ENCODE data around the gene KIAA0825.

KIAA0825 gene

DNA sequence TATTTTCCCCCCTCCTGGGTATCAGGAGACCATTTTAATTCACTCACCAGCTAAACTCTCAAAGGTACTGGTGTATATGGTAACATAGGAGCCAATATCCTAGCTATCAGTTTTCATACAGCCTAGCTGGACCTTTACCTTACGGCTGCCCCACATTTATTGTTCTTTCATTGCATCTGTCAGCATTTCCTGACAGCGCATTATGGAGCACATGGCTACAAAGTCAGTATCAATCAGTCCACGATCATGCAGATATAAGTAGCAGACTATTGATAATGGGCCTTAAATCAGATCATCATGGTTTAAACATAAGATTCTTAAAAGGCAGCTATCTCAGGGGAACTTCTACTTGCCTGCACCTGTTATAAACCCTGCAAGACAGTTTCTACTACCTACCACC, 304.7 kb downstream of the KIAA0825 start:
- in situ Hi-C loops (cut with MboI; ENCODE audit: low sequenced_read_pairs) = no loop called here

DNA sequence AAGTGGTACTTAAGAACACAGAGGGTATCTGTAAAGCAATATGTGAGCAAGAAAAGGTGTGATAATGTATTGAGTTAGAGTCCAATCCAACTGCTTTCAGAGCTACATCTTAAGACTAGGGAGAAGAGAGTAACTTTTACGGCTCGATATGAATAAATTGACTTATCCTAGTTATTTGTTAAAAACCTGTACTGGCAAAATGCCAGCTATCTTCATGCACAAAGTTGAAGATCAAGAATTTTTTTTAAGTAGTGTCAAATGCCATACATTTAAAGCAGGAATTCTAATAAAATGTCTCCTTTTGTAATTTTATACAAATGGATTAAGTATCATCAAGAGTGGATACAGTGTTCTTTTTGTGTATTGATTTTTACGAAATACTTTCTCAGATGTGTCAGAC, 305.2 kb downstream of the KIAA0825 start:
- in situ Hi-C loops (cut with MboI; ENCODE audit: low sequenced_read_pairs) = no loop called here

DNA sequence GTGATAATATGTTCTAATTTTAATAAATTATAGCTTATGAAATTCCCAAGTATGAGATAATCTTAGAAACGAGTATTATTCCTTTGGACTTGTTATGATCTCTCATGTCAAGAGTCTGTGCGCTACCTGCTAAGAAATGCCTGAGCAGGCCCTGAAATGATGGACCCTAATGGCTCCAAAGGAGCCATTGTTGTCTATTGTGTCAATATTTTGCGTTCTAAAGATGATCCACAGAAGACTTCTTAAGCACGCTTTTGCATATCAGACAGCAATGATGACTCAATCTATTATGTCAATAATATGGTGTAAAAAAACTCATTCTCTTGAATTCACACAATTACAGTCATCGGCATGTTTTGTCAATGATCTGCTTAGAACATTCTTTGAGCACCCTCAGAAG, 306.1 kb downstream of the KIAA0825 start:
- in situ Hi-C loops (cut with MboI; ENCODE audit: low sequenced_read_pairs) = no loop called here

DNA sequence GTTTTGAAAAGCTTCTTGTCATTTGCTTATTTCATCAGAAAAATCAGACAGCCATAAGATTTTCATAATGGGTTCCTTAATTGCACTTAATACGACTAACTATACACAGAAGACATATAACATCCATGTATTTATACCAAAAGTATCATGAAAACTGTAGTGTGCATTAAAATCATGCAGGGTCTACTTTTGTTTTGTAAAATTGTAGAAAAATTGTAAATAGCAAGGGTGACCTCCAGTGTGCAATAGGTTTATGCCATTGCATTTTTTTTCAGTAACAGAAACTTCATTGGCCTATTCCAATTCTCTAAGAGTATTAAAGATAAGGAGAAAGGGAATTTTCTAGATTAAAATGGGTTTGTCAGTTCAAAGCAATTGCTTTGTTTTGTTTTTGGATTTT, 307.6 kb downstream of the KIAA0825 start:
- in situ Hi-C loops (cut with MboI; ENCODE audit: low sequenced_read_pairs) = no loop called here

DNA sequence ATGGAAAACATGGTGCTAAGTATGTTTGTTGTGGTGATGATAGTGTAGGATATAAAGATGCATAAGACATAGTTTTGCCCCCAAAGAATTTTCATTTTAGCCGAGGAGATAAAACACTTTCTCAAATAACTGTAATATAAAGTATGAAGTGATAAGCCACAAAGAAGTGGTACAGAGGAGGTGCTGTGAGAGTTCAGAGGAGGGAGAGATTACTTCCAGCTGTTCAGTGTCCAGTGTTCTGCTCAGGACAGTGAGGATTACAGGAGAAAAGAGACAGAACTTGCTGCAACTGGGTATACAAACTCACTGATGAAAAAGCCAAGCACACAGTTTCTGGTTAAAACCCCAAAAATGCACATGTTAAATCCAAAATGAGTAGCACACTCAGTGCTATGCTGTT, 309.3 kb downstream of the KIAA0825 start:
- in situ Hi-C loops (cut with MboI; ENCODE audit: low sequenced_read_pairs) = no loop called here

DNA sequence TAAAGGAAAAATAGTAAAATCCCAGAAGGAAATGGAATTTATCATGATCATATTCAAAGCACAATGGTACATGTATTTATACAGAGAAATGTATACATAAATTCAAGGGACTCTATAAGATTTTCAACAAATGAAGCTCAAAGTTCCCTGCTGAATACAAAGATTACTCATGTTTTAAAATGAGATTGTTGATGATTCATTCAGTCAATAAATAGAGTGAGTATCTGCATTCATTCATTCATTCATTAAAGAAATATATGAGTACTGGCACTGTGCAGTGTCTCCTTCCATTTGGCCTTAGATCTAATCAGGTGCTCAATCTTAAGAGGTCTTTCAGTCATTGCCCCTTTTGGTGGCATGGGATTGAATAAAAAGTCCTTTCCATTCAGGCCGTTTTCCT, 310.0 kb downstream of the KIAA0825 start:
- in situ Hi-C loops (cut with MboI; ENCODE audit: low sequenced_read_pairs) = no loop called here

DNA sequence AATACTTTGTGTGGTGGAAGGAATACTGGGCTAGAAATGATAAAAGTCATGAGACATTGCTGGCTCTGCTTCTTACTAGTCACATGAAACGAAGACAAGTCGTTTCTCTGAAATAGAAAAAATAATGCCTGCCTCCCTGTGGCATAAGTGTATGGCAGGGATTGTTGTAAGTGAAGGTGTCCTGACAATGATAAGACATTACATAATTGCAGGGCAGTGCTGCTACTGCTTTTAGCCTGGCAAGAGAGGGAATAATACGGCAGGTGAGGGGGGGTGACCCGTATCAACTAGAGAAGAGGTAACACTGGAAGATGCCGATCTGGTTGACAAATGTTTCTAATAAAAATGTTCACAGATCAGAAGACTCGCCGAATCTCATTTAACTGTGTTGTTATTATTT, 314.3 kb downstream of the KIAA0825 start:
- in situ Hi-C loops (cut with MboI; ENCODE audit: low sequenced_read_pairs) = no loop called here

DNA sequence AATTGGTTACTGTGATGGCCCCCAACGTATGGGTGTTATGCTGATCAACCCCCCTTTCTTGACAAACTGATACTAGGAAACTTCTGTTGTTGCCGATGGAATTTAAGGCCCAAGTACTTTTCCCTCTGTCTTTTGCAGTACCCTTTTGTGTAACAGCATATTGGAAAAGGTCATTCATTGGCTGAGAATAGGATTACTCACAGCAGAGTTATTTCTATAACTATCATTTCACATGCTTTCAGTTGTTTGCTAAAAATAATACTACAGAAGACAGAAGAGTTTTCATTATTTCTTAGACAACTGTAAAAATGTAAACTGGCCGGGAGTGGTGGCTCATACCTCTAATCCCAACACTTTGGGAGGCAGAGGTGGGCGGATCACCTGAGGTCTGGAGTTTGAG, 329.5 kb downstream of the KIAA0825 start:
- in situ Hi-C loops (cut with MboI; ENCODE audit: low sequenced_read_pairs) = no loop called here

DNA sequence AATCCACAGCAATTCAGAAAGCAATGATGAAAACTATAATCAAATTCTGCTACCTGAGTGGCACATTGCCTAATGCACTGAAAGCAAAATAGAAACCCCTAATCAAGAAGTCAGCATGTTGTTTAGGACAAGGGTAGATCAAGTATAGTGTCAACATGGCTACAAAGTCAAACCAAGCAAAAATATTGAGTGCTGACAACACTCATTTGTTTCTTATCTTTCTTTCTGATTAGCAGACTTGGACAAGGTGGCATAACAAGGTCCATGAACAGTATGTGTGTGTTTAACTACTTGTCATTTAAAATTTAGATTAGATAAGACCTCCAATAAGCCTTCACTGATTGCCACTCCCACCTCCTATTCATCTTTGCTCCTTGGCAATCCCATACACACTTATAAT, 332.4 kb downstream of the KIAA0825 start:
- in situ Hi-C loops (cut with MboI; ENCODE audit: low sequenced_read_pairs) = no loop called here

DNA sequence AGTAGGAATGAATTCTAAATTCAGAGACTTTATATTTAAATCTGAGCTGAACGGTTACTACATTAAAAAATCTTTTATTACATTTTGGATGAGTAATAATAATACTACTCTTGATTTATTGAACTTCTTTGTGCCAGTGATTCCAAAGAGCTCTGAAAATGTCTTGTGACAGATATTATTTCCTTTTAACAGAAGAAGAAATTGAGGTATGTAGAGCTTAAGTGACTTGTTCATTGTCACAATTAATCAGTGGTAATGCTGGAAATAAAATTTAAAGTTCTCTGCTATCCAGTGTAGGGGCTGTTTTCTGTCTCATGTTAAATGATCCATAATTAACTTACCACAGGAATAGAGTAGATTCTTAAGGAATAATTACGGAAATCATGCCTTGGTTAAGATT, 335.3 kb downstream of the KIAA0825 start:
- in situ Hi-C loops (cut with MboI; ENCODE audit: low sequenced_read_pairs) = no loop called here

DNA sequence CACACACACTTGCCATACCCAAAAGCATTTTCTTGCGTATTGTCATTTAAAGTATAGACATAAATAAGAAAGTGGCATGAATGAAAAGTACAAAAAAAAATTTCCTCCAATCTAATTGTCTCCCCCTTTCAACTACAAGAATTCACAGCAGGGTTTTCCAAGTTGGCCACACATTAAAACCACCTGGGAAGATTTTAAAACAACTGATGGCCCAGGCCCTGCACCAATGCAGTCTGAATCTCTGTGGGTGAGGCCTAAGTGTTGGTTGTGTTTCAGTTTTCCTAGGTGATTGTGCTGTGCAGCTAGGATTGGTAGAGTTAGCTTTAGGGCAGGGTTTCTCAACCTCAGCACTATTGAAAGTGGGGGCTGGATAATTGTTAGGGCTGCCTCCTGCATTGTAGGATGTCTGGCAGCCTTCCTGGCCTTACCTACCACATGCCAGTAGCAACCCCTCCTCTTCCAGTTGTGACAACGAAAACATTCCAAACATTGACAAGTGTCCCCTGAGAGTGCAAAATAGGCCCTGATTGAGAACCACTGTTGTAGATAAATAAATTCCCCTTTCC, 337.1 kb downstream of the KIAA0825 start:
- in situ Hi-C loops (cut with MboI; ENCODE audit: low sequenced_read_pairs) = no loop called here

DNA sequence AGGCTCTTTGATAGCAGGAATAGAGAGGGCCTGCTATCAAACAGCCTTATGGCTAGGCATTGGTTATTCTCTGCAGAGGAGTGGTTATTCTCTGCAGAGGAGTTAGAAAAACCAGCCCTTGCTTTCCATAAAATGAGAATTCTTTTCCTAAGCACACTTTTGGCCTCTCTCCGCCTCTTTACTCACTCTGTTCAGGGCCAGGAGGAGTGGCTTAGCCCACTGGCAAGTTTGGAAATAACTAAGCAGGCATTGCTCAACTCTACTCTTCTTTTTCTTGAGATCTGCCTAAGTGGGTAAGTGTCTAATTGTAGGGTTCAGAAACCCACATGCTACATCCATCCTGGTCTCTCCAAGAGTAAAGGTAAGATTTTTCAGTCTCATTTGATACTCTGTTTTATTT, 341.7 kb downstream of the KIAA0825 start:
- in situ Hi-C loops (cut with MboI; ENCODE audit: low sequenced_read_pairs) = no loop called here

DNA sequence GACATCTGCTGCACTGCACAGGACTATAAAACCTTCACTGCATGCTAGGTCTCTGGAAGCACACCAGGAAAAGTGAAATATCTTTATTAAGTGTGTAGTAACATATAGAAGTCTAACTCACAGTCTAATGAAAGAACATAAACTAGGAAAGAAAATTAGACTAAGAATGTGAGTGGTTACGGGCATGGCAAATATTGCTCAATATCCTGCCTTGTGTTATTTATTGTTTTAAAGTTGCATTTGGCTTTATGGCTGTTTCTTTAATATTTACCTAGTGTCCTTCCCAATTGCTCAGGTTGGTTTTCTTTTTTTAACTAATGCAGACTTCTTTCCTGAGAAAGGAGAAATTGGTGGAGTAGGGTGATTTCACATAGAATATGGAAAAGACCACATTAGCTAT, 342.4 kb downstream of the KIAA0825 start:
- in situ Hi-C loops (cut with MboI; ENCODE audit: low sequenced_read_pairs) = no loop called here

DNA sequence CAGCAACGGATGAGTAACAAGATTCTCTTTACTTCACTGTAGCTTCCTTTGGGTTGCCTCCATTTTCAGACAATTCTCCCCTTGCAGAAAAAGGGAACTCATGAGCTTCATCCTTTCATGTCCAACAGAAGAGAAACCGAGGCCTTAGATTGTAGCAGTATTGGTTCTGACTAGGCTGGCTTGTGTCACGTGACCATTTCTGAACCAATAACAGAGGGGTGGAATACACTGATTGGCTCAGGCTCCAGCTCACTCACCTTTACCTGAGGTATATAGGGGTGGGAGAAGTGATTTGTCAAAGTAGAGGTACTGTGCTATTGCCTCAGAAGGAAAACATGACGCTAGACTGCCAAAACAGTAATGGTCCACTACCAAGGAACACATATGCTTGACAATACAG, 343.7 kb downstream of the KIAA0825 start:
- in situ Hi-C loops (cut with MboI; ENCODE audit: low sequenced_read_pairs) = no loop called here

DNA sequence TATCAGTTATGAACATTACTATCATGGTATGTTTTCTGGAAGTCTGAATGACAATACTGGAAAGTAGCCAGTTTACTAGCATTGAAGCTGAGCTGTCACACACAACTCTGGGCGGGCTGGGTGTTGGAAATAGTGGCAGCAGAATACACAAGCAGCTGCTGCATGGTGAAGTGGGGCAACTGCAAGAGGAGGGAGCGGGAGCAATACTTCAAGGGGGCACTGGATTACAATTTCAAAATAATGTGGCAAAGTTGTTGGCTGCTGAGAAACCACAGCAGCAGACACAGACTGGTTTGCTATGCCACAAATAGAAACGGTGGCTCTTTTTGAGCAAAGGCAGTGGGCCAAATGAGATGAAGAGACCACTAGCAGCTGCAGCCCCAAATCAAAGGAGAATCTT, 350.2 kb downstream of the KIAA0825 start:
- in situ Hi-C loops (cut with MboI; ENCODE audit: low sequenced_read_pairs) = no loop called here

DNA sequence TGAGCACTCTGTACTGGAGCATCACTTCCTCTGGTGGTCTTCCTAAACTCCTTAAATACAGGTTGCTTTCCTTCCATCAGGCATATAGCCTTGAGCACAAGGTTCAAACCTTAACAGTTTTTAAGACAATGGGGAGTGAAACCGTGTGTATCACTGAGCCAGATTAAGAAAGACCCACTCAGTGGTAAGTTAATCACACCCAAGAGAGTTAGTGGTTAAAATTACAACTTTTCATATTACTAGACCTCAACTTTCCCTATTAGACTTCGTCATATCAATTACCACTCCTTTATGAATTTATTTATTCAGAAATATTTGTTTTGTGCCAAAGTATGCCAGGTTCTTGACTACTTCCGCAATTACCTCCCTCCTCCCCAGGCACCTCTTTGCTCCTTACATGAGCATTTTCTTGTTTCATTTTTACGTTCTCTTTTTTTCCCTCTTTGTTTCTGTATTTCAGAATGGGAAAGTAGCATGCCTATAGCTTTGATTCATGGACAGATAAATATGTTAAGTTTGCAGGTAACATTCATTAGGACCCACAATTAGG, 351.0 kb downstream of the KIAA0825 start:
- in situ Hi-C loops (cut with MboI; ENCODE audit: low sequenced_read_pairs) = no loop called here

DNA sequence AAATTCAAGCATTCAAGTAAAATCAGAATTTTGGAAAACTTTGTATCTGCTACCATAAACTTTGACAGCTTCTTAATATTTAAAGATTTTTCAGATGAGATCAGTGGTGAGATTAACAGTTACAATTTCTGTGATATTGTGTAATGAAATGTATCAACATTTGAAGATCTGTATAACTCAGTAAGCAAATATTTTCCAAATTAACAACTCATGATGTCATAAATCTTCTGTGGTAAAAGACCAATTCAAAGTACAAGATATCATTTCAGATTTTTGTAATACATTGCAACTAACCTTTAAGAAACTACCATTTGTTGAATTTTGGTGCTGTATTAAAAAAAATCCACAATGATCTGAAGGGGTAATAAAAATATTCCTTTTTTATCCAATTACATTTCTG, 352.2 kb downstream of the KIAA0825 start:
- in situ Hi-C loops (cut with MboI; ENCODE audit: low sequenced_read_pairs) = no loop called here

DNA sequence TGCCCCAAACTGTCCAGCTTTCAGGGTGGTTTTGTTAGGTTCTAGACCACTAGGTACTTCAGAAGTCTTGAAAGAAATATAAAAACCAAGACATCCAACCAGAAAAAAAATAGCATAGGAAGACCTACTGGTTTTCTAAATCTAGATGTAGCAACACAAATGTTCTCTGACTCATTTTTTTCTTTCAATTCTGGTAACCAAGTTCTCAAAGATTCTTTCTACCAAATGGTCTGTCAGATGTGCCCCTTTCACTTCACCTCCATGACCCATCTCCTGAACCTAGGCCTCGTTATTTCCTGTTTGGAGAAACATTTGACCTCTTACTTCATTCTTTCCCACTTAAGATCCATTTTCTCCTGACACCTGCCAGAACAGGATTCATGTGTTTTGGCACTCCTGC, 355.3 kb downstream of the KIAA0825 start:
- in situ Hi-C loops (cut with MboI; ENCODE audit: low sequenced_read_pairs) = no loop called here

DNA sequence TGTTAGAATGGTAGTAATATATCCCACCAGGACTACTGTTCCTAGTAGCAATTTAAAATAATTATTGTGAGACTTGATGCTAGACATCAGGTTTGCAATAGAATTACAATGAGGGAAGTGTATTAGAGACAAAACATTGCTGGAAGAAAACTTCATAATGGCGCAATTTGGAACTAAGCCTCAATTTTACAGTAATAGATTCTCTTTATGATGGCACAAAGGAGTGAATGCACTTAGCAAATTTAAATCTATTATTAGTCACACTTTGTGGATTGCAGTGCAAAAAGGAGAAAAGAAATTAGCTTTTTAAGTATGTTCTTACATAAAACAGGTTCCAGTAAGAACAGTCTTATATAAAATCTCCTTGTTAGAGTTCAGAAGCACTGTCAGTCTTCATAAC, 358.3 kb downstream of the KIAA0825 start:
- in situ Hi-C loops (cut with MboI; ENCODE audit: low sequenced_read_pairs) = no loop called here

DNA sequence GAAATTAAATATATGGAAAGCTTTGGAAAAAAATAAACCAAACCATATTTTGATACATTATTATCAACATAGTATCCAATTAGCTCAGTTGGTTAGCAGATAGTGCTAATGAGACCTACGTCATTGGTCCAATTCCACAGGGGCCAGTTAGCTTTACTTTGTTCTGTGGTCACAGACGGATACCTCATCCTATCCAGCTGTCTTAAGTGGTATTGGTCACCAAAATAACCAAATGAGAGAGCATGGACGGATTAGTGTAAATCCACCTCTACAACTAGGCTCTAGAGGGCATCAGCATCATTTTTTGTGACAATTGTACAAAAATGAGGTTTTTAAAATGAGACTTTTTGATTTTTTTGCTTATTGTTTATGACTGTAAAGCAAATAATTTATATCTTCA, 364.2 kb downstream of the KIAA0825 start:
- in situ Hi-C loops (cut with MboI; ENCODE audit: low sequenced_read_pairs) = no loop called here

DNA sequence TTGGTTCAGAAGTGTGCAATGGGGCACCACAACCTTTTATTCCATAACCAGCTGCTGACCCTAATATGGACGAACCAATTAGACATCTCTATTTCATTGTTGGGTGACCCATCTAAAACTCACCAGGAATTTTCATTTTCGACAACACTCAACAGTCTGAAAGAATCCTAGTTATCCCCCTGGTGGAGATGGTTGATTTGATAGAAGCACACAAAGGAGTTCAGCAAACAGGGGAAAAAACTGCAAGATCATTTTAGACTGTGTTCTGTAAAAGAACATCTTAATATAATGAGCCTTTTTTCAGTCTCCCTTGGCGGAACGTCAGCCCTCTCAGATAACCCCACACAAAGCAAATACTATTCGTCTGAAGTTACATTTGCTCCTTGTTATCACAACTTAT, 367.4 kb downstream of the KIAA0825 start:
- in situ Hi-C loops (cut with MboI; ENCODE audit: low sequenced_read_pairs) = no loop called here

DNA sequence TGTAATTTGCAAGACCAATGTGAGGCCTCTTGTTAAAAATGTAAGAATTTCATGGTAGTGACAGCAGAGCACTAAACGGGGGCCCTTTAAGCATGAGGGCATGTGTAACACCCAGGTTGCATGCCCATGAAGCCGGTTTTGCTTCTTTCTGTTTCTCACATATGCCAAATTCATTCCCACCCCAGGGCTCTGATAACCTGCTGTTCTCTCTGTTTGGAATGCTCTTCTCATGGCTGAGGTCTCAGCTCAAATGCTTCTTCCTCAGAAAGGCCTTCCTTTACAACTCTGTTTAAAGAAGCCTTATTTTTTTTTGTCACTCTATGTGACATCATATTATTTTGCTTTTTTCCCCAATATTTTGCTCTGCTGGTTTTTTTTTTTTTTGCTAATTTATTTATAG, 369.0 kb downstream of the KIAA0825 start:
- in situ Hi-C loops (cut with MboI; ENCODE audit: low sequenced_read_pairs) = no loop called here

DNA sequence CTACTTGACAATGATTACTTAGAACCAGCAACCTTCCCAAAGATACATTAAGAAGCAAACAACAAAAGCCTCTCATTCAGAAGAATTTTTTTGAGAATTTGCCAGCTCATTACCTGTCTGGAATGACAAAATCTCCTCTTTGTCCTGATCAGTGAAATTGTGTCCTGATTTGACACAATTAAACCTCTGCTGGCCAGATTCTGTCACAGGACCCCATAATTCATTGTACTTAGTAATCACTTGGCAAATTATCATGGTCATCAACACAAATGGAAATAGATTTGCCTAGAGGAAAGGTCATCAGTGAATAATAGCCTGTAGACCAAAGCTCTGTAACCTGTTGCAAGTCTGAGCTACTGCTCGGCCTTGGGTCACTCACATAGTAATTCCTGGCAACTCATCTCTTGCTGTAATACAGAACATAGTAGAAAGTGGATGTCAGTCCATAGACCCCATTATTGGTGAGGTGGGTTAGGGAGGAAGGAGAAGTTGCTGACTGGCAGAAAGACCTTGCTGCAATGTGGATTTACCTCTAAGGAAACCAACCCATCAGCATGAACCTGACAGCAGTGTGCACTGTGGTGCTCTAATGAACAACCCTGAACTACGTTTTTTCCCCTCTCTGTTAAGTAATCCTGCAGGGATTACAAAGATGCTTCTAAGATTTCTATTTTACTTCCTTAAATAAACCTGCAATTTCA, 370.1 kb downstream of the KIAA0825 start:
- in situ Hi-C loops (cut with MboI; ENCODE audit: low sequenced_read_pairs) = no loop called here

All from HL-60/S4 treated with phorbol 12-myristate 13-acetate at 8.2 ng/mL for 4 days and 3 days (cell line).